NOMO-1 (cell line): ENCODE measurements around the gene RPF1.
"Not testable (repeated sequence)": the region's sequence is repeated elsewhere in the genome, so short reads cannot be mapped to it uniquely, and the experiment has no call there.

ENCODE experiments used
- DNase-seq, 2 experiments: peaks; one replicate each; lab custom pipeline; 2025; ENCODE audit not compliant: unreplicated experiment in 2 of 2; lab: John Stamatoyannopoulos, UW

RPF1 gene, protein sequence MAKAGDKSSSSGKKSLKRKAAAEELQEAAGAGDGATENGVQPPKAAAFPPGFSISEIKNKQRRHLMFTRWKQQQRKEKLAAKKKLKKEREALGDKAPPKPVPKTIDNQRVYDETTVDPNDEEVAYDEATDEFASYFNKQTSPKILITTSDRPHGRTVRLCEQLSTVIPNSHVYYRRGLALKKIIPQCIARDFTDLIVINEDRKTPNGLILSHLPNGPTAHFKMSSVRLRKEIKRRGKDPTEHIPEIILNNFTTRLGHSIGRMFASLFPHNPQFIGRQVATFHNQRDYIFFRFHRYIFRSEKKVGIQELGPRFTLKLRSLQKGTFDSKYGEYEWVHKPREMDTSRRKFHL

GRCh38 chr1:84478876-84479868, at the start of gene RPF1:
Gene RPF1 (plus strand): TSS chr1:84479266. CDS start chr1:84479282, 16 bp downstream.
- peak; percentile 70 to 79 for DNase-seq

DNA sequence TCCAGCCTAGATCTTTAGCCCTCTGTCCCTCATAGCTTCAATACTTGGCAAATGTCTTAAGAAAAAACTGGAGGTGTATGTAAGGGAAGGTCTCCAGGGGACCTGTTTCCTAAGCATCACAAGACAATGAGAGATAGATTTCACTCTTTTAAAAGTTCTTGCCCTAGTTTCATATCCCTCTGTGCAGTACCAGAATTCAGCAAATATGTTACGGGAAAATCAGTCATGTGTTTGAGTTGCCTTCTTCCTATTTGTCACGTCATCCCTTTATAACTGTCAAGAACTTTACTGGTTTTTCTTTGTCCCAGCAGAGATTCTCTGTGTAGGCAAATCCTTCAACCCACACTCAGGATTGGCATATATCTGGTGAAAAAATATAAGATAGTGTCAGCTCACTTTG, 48.5 kb upstream of the RPF1 start:
- DNase-seq, result no peak

GRCh38 chr1:84433258-84434080, 45.6 kb upstream of the RPF1 start:
- peak; percentile 54 to 91 for DNase-seq

DNA sequence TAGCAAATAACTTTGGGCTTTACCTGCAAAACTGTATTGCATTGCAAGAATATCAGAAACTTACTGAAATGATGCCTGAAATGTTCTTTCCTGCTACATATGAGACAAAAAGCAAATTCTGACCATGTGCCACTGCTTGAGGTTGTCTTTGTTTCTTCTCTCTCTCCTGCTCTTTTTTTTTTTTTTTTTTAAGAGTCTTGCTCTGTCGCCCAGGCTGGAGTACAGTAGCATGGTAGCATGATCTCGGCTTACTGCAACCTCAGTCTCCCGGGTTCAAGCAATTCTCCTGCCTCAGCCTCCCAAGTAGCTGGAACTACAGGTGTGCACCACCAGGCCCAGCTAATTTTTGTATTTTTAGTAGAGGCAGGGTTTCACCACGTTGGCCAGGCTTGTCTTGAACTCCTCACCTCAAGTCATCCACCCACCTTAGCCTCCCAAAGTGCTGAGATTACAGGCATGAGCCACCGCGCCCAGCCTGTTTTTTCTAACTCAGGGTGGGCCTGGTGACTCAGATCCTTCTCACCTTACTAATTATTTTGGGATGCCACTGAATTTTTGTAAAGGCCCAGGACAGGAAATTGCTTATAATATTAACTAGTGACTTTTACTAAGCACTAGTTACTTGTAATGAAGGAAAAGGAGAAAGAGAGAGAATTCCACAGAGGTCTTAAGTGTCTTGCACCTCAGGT, 44.8 kb upstream of the RPF1 start:
- no peak for DNase-seq

- DNase-seq, result peak in 1 of 2 experiments; percentile 54
Observed at GRCh38 chr1:84434801-84435549, 44.1 kb upstream of the RPF1 start.

GRCh38 chr1:84436876-84437655, 42.0 kb upstream of the RPF1 start:
- peak; percentile 80 to 90 for DNase-seq

GRCh38 chr1:84442256-84442655, 36.8 kb upstream of the RPF1 start:
- DNase-seq, result peak; percentile 89 to 97

DNA sequence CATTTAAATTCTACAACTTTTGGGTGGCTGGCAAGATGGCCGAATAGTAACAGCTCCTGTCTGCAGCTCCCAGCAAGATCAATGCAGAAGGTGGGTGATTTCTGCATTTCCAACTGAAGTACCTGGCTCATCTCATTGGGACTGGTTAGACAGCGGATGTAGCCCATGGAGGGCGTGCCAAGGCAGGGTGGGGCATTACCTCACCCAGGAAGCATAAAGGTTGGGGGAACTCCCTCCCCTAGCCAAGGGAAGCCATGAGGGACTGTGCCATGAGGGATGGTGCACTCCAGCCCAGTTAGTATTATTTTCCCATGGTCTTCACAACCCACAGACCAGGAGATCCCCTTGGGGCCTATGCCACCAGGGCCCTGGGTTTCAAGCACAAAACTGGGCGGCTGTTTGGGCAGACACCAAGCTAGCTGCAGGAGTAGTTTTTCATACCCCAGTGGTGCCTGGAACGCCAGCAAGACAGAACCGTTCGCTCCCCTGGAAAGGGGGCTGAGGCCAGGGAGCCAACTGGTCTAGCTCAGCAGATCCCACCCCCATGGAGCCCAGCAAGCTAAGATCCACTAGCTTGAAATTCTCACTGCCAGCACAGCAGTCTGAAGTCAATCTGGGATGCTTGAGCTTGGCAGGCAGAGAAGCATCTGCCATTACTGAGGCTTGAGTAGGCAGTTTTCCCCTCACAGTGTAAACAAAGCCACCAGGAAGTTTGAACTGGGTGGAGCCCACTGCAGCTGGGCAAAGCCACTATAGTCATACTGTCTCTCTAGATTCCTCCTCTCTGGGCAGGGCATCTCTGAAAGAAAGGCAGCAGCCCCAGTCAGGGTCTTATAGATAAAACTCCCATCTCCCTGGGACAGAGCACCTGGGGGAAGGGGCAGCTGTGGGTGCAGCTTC, 36.1 kb upstream of the RPF1 start:
- DNase-seq, result peak in 1 of 2 experiments; percentile 5

DNA sequence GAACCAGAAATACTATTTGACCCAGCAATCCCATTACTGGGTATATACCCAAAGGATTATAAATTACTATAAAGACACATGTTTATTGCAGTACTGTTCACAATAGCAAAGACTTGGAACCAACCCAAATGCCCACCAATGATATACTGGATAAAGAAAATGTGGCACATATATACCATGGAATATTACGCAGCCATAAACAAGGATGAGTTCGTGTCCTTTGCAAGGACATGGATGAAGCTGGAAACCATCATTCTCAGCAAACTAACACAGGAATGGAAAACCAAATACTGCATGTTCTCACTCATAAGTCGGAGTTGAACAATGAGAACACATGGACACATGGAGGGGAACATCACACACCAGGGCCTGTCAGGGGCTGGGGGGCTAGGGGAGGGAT, 30.4 kb upstream of the RPF1 start:
- DNase-seq, result not testable (repeated sequence)

DNA sequence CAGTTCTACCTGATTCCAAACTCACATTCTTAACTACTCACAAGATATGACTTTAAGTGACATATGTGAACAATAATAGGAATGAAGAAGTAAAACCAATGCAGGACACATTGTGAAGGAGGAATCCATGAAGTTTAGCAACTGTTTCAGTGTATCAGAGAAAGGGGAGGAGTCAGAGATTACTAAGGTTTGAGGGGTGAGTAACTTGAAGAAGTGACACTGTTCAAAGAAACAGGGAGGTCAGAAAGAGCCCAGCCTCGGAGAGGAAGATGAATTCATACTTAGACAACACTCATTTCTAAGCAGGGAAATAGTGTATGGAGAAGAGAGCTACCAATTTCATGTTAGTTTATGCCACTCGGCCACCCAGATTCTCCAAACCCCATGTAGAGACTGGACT, 28.2 kb upstream of the RPF1 start:
- peak; percentile 88 to 97 for DNase-seq

DNA sequence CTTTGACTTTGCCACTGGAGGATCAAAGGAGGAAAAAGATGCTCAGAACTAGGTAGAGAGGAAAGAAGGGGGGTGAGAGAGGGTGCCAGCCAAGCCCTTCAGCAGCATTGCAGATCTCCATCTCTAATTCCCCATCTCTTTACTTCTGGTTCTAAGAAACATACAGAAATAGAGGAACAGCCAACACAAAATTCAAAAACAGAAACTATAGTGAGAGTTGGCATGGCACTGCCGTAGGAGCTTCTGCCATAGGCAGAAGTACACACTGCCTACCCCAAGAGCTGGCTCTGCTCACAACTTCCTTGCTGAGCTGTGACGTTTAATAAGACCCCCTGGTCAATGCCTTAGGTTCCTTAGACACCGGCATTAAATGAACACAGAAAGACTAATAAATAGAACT, 26.6 kb upstream of the RPF1 start:
- DNase-seq, result no peak

DNA sequence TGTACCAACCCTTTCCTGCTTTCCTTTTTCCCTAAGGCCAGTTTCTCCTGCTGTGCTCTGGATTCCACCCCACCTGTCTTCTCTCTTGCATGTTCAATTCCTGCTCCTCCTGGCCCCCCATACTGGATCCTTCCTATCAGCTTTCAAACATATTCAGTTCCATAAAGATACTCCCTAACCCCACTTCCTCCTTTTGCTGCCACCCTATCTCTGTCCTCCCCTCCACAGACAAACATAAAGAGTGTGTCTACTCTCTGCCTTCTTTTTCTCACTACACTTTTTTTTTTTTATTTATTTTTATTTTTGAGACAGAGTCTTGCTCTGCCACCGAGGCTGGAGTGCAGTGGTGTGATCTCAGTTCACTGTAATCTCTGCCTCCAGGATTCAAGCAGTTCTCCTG, 16.9 kb upstream of the RPF1 start:
- peak; percentile 8 to 24 for DNase-seq

GRCh38 chr1:84467298-84467697, 11.8 kb upstream of the RPF1 start:
- no peak for DNase-seq

DNA sequence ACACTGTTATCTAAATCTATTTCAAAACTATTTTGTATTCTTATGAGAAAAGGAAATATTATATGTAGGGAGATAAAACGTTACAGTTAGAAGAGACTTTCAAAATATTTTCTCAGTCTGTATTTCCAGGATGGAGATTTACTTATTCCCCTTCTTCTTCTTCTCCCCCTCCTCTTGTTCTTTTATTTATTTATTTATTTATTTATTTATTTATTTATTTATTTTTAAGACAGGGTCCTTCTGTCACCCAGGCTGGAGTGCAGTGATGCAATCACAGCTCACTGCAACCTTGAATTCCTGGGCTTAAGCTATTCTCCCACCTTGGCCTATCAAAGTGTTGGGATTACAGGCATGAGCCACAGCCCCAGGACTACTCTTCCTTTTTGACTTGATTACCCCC, 2.8 kb upstream of the RPF1 start:
- no peak for DNase-seq

DNA sequence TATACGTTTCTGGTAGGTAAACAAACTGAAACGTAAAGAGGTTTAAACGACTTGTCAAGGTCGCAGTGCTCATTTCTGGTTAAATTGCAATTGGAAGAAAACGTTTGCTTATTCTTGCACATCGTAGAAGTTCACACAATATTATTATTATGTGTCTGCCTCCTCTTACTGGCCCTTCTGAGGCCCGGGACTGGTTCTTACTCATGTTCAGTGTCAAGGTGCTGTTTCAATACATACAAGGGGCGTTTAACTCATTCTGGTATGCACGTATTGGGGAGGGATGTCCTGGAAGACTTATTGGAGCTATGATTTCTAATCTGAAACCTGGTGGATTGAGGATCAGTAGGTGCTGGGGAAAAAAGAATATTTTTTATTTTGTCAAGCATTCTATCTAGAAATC, 932 bp downstream of the RPF1 start:
- no peak for DNase-seq

DNA sequence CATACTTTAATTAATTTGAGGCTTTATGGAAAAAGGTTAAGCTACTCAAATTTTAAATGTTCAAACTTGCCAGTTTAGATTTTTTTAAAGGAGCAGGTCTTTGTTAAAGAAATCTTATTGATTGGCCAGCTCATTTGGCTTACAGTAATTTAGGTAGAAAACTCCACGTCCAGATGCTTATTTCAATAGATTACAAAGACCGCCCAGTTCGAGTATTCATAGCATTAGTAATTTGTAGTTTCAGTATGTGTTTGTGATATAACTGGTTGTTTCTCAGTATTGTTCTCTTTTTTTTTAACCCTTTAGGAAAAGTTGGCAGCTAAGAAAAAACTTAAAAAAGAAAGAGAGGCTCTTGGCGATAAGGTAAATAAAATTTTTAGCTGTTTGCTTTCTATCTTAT, 1.6 kb downstream of the RPF1 start:
- DNase-seq, result no peak

- DNase-seq, result no peak
Observed at GRCh38 chr1:84481317-84481716, 2.3 kb downstream of the RPF1 start.

DNA sequence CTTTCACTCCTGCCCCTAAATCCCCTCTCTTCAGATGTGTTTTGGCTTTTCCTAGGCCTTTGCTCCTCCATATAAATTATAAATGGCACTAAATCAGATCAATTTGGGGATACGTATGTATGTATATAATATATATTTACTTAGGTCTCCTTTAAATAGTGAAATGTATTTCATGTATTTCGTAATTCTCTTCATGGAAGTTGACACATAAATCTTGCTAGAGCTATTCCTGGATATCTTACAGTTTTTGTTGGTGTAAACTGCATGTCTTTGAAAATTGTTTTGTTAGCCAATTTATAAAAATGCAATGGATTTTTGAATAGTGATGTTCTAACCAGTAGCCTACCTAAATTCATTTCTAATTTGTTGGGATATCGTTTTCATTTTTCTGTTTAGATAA, 9.0 kb downstream of the RPF1 start:
- peak in 1 of 2 experiments; percentile 41 for DNase-seq
